Retinal pigment epithelial cell (primary cell): ENCODE measurements around the gene CCKAR.
A peak's percentile ranks its signal among the peaks of the same experiment; 100 is the strongest.

Source experiments
- DNase-seq: peaks from one replicate; pipeline ENCODE4 v3.0.0-alpha.2; 2010; ENCODE audit warnings: low read depth
- H3K4me3 ChIP-seq: 2 replicates; pipeline ENCODE4 v1.5.1; 2011; ENCODE audit warnings: mild to moderate bottlenecking, low read length, control low read depth, moderate library complexity
- CTCF ChIP-seq: conservative IDR thresholded peaks from 2 replicates; pipeline ENCODE4 v1.5.1; 2011; ENCODE audit warnings: low read depth, low read length, control low read depth, inconsistent platforms

CCKAR gene

GRCh38 chr4:26462874-26463273 is 27.4 kb downstream of the CCKAR start:
- no peak for TF ChIP-seq CTCF
- DNase-seq: no peak
- no peak overlapping the region for H3K4me3 ChIP-seq

GRCh38 chr4:26459756-26460530 is 30.3 kb downstream of the CCKAR start:
- H3K4me3 ChIP-seq: no peak overlapping the region
- no peak for TF ChIP-seq CTCF
- no peak for DNase-seq

GRCh38 chr4:26459054-26459755 is 31.1 kb downstream of the CCKAR start:
- H3K4me3 ChIP-seq: no peak overlapping the region
- peak; percentile 71 for TF ChIP-seq CTCF
- DNase-seq: peak; percentile 41

GRCh38 chr4:26458157-26458561 is 32.1 kb downstream of the CCKAR start:
- no peak for TF ChIP-seq CTCF
- H3K4me3 ChIP-seq: no peak overlapping the region
- DNase-seq: no peak

- no peak for DNase-seq
- no peak for TF ChIP-seq CTCF
- no peak overlapping the region for H3K4me3 ChIP-seq
These were observed 32.9 kb downstream of the CCKAR start for GRCh38 chr4:26457412-26457811.

GRCh38 chr4:26455571-26455970 is 34.7 kb downstream of the CCKAR start:
- no peak for DNase-seq
- TF ChIP-seq CTCF: no peak
- H3K4me3 ChIP-seq: no peak overlapping the region

GRCh38 chr4:26454961-26455360 is 35.3 kb downstream of the CCKAR start:
- DNase-seq: no peak
- H3K4me3 ChIP-seq: no peak overlapping the region
- no peak for TF ChIP-seq CTCF
